ENCODE data around the gene TINAGL1.
"Not testable (repeated sequence)": the region's sequence is repeated elsewhere in the genome, so short reads cannot be mapped to it uniquely, and the experiment has no call there.

Gene TINAGL1

GRCh38 chr1:31584869-31585735, 8.8 kb downstream of the TINAGL1 start:
- DNase-seq, result no peak

GRCh38 chr1:31585736-31586365, 9.5 kb downstream of the TINAGL1 start:
- no peak for DNase-seq

- DNase-seq, result no peak
Observed at GRCh38 chr1:31586376-31587327, 10.3 kb downstream of the TINAGL1 start.

GRCh38 chr1:31587328-31587699, 11.0 kb downstream of the TINAGL1 start:
- not testable (repeated sequence) for DNase-seq

- no peak for DNase-seq
Observed at GRCh38 chr1:31587720-31588423, 11.6 kb downstream of the TINAGL1 start.

GRCh38 chr1:31588751-31589515, 12.6 kb downstream of the TINAGL1 start:
- DNase-seq, result no peak

- DNase-seq, result no peak
Observed at GRCh38 chr1:31591425-31592093, 15.2 kb downstream of the TINAGL1 start.

- DNase-seq, result no peak
Observed at GRCh38 chr1:31592132-31592531, 15.8 kb downstream of the TINAGL1 start.

- no peak for DNase-seq
Observed at GRCh38 chr1:31593136-31593665, 16.9 kb downstream of the TINAGL1 start.

- no peak for DNase-seq
Observed at GRCh38 chr1:31593770-31594632, 17.7 kb downstream of the TINAGL1 start.

- DNase-seq, result no peak
Observed at GRCh38 chr1:31595836-31596736, 19.8 kb downstream of the TINAGL1 start.

GRCh38 chr1:31596737-31597097, 20.4 kb downstream of the TINAGL1 start:
- no peak for DNase-seq

GRCh38 chr1:31598980-31599379, 22.7 kb downstream of the TINAGL1 start:
- DNase-seq, result no peak

- DNase-seq, result no peak
Observed at GRCh38 chr1:31600641-31601040, 24.3 kb downstream of the TINAGL1 start.

- DNase-seq, result no peak
Observed at GRCh38 chr1:31602081-31602480, 25.8 kb downstream of the TINAGL1 start.

- no peak for DNase-seq
Observed at GRCh38 chr1:31605908-31606427, 29.7 kb downstream of the TINAGL1 start.

GRCh38 chr1:31607360-31607759, 31.0 kb downstream of the TINAGL1 start:
- no peak for DNase-seq

GRCh38 chr1:31609514-31610118, 33.3 kb downstream of the TINAGL1 start:
- DNase-seq, result no peak
